Stomach smooth muscle (tissue), 2 donors: Measurements from ENCODE around the gene IL17REL.
A peak's percentile ranks its signal among the peaks of the same experiment; 100 is the strongest.

Experiments used
- H3K27ac ChIP-seq: one replicate; pipeline ENCODE4 v1.7.0; 2013; ENCODE audit warnings: mild to moderate bottlenecking, low read length, inconsistent platforms
- H3K27me3 ChIP-seq, 2 donors: one replicate each; pipeline ENCODE4 v1.7.0; 2013; ENCODE audit warnings: low read length in 2 of 2; ENCODE audit not compliant: insufficient read depth in 2 of 2, control insufficient read depth in 1 of 2
- H3K36me3 ChIP-seq, 2 donors: one replicate each; pipeline ENCODE4 v1.7.0; 2013; ENCODE audit warnings: low read length in 2 of 2; ENCODE audit not compliant: control insufficient read depth in 2 of 2, insufficient read depth in 2 of 2
- H3K4me1 ChIP-seq: one replicate; pipeline ENCODE4 v1.7.0; 2013; ENCODE audit warnings: low read length; ENCODE audit not compliant: control insufficient read depth, insufficient read depth
- H3K4me3 ChIP-seq, 2 donors: one replicate each; pipeline ENCODE4 v1.7.0; 2013; ENCODE audit warnings: low read length in 2 of 2
- H3K9ac ChIP-seq, 2 donors: one replicate each; pipeline ENCODE4 v1.7.0; 2013; ENCODE audit warnings: low read length in 2 of 2, mild to moderate bottlenecking in 1 of 2
- H3K9me3 ChIP-seq, 2 donors: one replicate each; pipeline ENCODE4 v1.7.0; 2013; ENCODE audit warnings: low read length in 2 of 2; ENCODE audit not compliant: control insufficient read depth in 2 of 2
- donor health status: healthy.
- donor health status: Pancreatic carcinoma.

IL17REL gene

GRCh38 chr22:49968313-49968830, 44.2 kb downstream of the IL17REL start:
- H3K27ac ChIP-seq: peak overlapping the region; percentile 60
- H3K27me3 ChIP-seq: no peaks in the 10 kb centered on the region
- H3K4me3 ChIP-seq: no peak overlapping the region
- H3K4me1 ChIP-seq: peaks cover 53% of the 10 kb centered on the region
- peaks cover 2 to 4% of the 10 kb centered on the region in 2 donors for H3K36me3 ChIP-seq
- H3K9ac ChIP-seq: no peak overlapping the region
- H3K9me3 ChIP-seq: no peaks in the 10 kb centered on the region

GRCh38 chr22:49967706-49968208, 44.8 kb downstream of the IL17REL start:
- Histone ChIP-seq H3K9ac (no peak overlapping the region), H3K4me3 (peak overlapping the region in 1 of 2 donors; percentile 52), H3K9me3 (no peaks in the 10 kb centered on the region), H3K27me3 (no peaks in the 10 kb centered on the region), H3K27ac (peak overlapping the region; percentile 60), H3K36me3 (peaks cover 5 to 7% of the 10 kb centered on the region in 2 donors), H3K4me1 (peaks cover 59% of the 10 kb centered on the region)

- Histone ChIP-seq H3K27ac (peak overlapping the region; percentile 60), H3K9ac (peak overlapping the region in 1 of 2 donors; percentile 15), H3K9me3 (no peaks in the 10 kb centered on the region), H3K27me3 (no peaks in the 10 kb centered on the region), H3K36me3 (peaks cover 5 to 7% of the 10 kb centered on the region in 2 donors), H3K4me3 (peak overlapping the region in 1 of 2 donors; percentile 52), H3K4me1 (peaks cover 62% of the 10 kb centered on the region)
Measured at GRCh38 chr22:49966774-49967705, 45.5 kb downstream of the IL17REL start.

- Histone ChIP-seq H3K9ac (no peak overlapping the region), H3K36me3 (peaks cover 5 to 7% of the 10 kb centered on the region in 2 donors), H3K9me3 (no peaks in the 10 kb centered on the region), H3K4me3 (no peak overlapping the region), H3K27me3 (no peaks in the 10 kb centered on the region), H3K27ac (peak overlapping the region; percentile 60), H3K4me1 (peaks cover 63% of the 10 kb centered on the region)
Measured at GRCh38 chr22:49966041-49966773, 46.4 kb downstream of the IL17REL start.

- Histone ChIP-seq H3K4me3 (no peak overlapping the region), H3K9ac (no peak overlapping the region), H3K9me3 (no peaks in the 10 kb centered on the region), H3K36me3 (peaks cover 5 to 7% of the 10 kb centered on the region in 2 donors), H3K27me3 (no peaks in the 10 kb centered on the region), H3K27ac (peak overlapping the region; percentile 6), H3K4me1 (peaks cover 55% of the 10 kb centered on the region)
Measured at GRCh38 chr22:49965091-49966040, 47.2 kb downstream of the IL17REL start.

- no peak overlapping the region for H3K9ac ChIP-seq
- H3K36me3 ChIP-seq: peaks cover 5 to 7% of the 10 kb centered on the region in 2 donors
- no peaks in the 10 kb centered on the region for H3K9me3 ChIP-seq
- no peaks in the 10 kb centered on the region for H3K27me3 ChIP-seq
- H3K27ac ChIP-seq: no peak overlapping the region
- H3K4me3 ChIP-seq: peak overlapping the region in 1 of 2 donors; percentile 7
- peaks cover 60% of the 10 kb centered on the region for H3K4me1 ChIP-seq
Measured at GRCh38 chr22:49964136-49965090, 48.2 kb downstream of the IL17REL start.

- no peaks in the 10 kb centered on the region for H3K9me3 ChIP-seq
- no peak overlapping the region for H3K27ac ChIP-seq
- H3K9ac ChIP-seq: peak overlapping the region in 1 of 2 donors; percentile 38
- H3K36me3 ChIP-seq: peaks cover 5 to 7% of the 10 kb centered on the region in 2 donors
- H3K4me3 ChIP-seq: peak overlapping the region in 1 of 2 donors; percentile 35
- H3K4me1 ChIP-seq: peaks cover 58% of the 10 kb centered on the region
- H3K27me3 ChIP-seq: no peaks in the 10 kb centered on the region
Measured at GRCh38 chr22:49963647-49964026, 48.9 kb downstream of the IL17REL start.

- Histone ChIP-seq H3K4me1 (peaks cover 58% of the 10 kb centered on the region), H3K9me3 (no peaks in the 10 kb centered on the region)
Measured at GRCh38 chr22:49962751-49963646, 49.6 kb downstream of the IL17REL start.

More at GRCh38 chr22:49962751-49963646, 49.6 kb downstream of the IL17REL start:
- Histone ChIP-seq H3K36me3 (peaks cover 5 to 7% of the 10 kb centered on the region in 2 donors), H3K4me3 (peak overlapping the region; percentile 71 to 73), H3K9ac (peak overlapping the region; percentile 51 to 73), H3K27ac (peak overlapping the region; percentile 60), H3K27me3 (no peaks in the 10 kb centered on the region)
